NB4 (cell line): ENCODE measurements around the gene PCDHB2.

ENCODE experiments used
- POLR2A ChIP-seq: IDR thresholded peaks from 2 replicates; pipeline ENCODE4 v1.6.1; 2011; ENCODE audit warnings: mild to moderate bottlenecking; ENCODE audit not compliant: insufficient read length; ENCODE audit errors: extremely low read depth
- TF ChIP-seq, protein P1 (sequence below): IDR thresholded peaks from one replicate; pipeline ENCODE4 v1.5.1; 2012; ENCODE audit warnings: low read depth, low read length
- TF ChIP-seq, protein P2 (sequence below): IDR thresholded peaks from 2 replicates; pipeline ENCODE4 v1.6.1; 2011; ENCODE audit warnings: low read depth, low read length

- TF ChIP-seq, protein P1, sequence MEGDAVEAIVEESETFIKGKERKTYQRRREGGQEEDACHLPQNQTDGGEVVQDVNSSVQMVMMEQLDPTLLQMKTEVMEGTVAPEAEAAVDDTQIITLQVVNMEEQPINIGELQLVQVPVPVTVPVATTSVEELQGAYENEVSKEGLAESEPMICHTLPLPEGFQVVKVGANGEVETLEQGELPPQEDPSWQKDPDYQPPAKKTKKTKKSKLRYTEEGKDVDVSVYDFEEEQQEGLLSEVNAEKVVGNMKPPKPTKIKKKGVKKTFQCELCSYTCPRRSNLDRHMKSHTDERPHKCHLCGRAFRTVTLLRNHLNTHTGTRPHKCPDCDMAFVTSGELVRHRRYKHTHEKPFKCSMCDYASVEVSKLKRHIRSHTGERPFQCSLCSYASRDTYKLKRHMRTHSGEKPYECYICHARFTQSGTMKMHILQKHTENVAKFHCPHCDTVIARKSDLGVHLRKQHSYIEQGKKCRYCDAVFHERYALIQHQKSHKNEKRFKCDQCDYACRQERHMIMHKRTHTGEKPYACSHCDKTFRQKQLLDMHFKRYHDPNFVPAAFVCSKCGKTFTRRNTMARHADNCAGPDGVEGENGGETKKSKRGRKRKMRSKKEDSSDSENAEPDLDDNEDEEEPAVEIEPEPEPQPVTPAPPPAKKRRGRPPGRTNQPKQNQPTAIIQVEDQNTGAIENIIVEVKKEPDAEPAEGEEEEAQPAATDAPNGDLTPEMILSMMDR: peak; percentile 32
- TF ChIP-seq POLR2A: no peak
- TF ChIP-seq, protein P2, sequence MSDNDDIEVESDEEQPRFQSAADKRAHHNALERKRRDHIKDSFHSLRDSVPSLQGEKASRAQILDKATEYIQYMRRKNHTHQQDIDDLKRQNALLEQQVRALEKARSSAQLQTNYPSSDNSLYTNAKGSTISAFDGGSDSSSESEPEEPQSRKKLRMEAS: no peak
Measured at GRCh38 chr5:141135030-141135717, 40.8 kb downstream of the PCDHB2 start, which contains the start of gene PCDHB5.
